ENCODE measurements around the gene THOC7.
A peak's percentile ranks its signal among the peaks of the same experiment; 100 is the strongest.

THOC7 gene

GRCh38 chr3:63869940-63870614 lies 6.5 kb upstream of the THOC7 start:
- H3K9me2 ChIP-seq (replicated peaks; ENCODE audit: insufficient read depth, low read length), result no peaks in the 10 kb centered on the region
- H3K4me2 ChIP-seq (ENCODE audit: low read depth, low read length), result no peak overlapping the region
- no peak overlapping the region for H3K27ac ChIP-seq (ENCODE audit: low read length)
- H2AFZ ChIP-seq (ENCODE audit: low read length), result no peak overlapping the region
- H3K79me2 ChIP-seq (ENCODE audit: low read length), result peaks cover 90% of the 10 kb centered on the region
- peaks cover 5% of the 10 kb centered on the region for H3K4me1 ChIP-seq (ENCODE audit: low read length)
- no peaks in the 10 kb centered on the region for H4K20me1 ChIP-seq (ENCODE audit: insufficient read depth, low read length)
- no peak for TF ChIP-seq EZH2phosphoT487 (IDR thresholded peaks at IDR 0.05; ENCODE audit: low read length)
- TF ChIP-seq CTCF (IDR thresholded peaks at IDR 0.05; ENCODE audit: low read length), result no peak
- no peak for TF ChIP-seq EZH2 (optimal IDR thresholded peaks at IDR 0.05; ENCODE audit: low read depth, low read length)
- no peaks in the 10 kb centered on the region for H3F3A ChIP-seq (ENCODE audit: insufficient read depth, low read length)
- DNase-seq, result no peak
- no peak overlapping the region for H3K4me3 ChIP-seq (ENCODE audit: low read length)
- H3K9me3 ChIP-seq (replicated peaks; ENCODE audit: insufficient read depth, low read length), result no peaks in the 10 kb centered on the region
- H3K36me3 ChIP-seq (replicated peaks; ENCODE audit: insufficient read depth, low read length), result no peaks in the 10 kb centered on the region
- no peaks in the 10 kb centered on the region for H3K27me3 ChIP-seq (replicated peaks; ENCODE audit: insufficient read depth, low read length)
- no peak overlapping the region for H3K9ac ChIP-seq (ENCODE audit: low read length)

DNA sequence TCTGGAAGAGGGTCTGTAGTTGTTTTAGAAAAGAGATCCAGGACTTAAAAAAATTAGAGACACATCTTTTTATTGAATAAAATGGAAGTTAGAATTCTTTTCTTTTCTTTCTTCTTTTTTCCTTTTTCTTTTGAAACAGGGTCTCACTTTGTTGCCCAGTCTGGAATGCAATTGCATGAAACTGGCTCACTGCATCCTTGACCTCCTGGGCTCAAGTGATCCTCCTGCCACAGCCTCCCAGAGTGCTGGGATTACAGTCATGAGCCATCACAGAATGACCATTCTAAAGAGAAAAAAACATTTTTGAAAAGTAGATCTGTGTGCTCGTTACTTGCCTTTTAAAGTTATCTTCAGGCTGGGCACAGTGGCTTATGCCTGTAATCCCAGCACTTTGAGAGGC lies 3.6 kb upstream of the THOC7 start:
- H3K36me3 ChIP-seq (replicated peaks; ENCODE audit: insufficient read depth, low read length), result no peaks in the 10 kb centered on the region
- H3K9me3 ChIP-seq (replicated peaks; ENCODE audit: insufficient read depth, low read length), result no peaks in the 10 kb centered on the region
- H3K4me3 ChIP-seq (ENCODE audit: low read length), result no peak overlapping the region
- no peaks in the 10 kb centered on the region for H3K9me2 ChIP-seq (replicated peaks; ENCODE audit: insufficient read depth, low read length)
- no peak overlapping the region for H3K4me2 ChIP-seq (ENCODE audit: low read depth, low read length)
- no peak overlapping the region for H2AFZ ChIP-seq (ENCODE audit: low read length)
- H4K20me1 ChIP-seq (ENCODE audit: insufficient read depth, low read length), result no peaks in the 10 kb centered on the region
- H3K27me3 ChIP-seq (replicated peaks; ENCODE audit: insufficient read depth, low read length), result no peaks in the 10 kb centered on the region
- no peaks in the 10 kb centered on the region for H3F3A ChIP-seq (ENCODE audit: insufficient read depth, low read length)
- H3K4me1 ChIP-seq (ENCODE audit: low read length), result peaks cover 15% of the 10 kb centered on the region
- H3K27ac ChIP-seq (ENCODE audit: low read length), result no peak overlapping the region
- peaks cover 86% of the 10 kb centered on the region for H3K79me2 ChIP-seq (ENCODE audit: low read length)
- TF ChIP-seq EZH2phosphoT487 (IDR thresholded peaks at IDR 0.05; ENCODE audit: low read length) (no peak), CTCF (IDR thresholded peaks at IDR 0.05; ENCODE audit: low read length) (no peak), EZH2 (optimal IDR thresholded peaks at IDR 0.05; ENCODE audit: low read depth, low read length) (no peak)
- H3K9ac ChIP-seq (ENCODE audit: low read length), result no peak overlapping the region
- no peak for DNase-seq

- H3K79me2 ChIP-seq (ENCODE audit: low read length), result peaks cover 87% of the 10 kb centered on the region
- peak overlapping the region; percentile 44; the same call in 1 of the 2 replicates for H3K27ac ChIP-seq (ENCODE audit: low read length)
Observed at GRCh38 chr3:63864965-63865327, 1.3 kb upstream of the THOC7 start.

More at GRCh38 chr3:63864965-63865327, 1.3 kb upstream of the THOC7 start:
- Histone ChIP-seq H3K4me1 (ENCODE audit: low read length) (peaks cover 13% of the 10 kb centered on the region), H3K27me3 (replicated peaks; ENCODE audit: insufficient read depth, low read length) (no peaks in the 10 kb centered on the region), H3K4me3 (ENCODE audit: low read length) (peak overlapping the region; percentile 59), H3K36me3 (replicated peaks; ENCODE audit: insufficient read depth, low read length) (no peaks in the 10 kb centered on the region), H3K9me3 (replicated peaks; ENCODE audit: insufficient read depth, low read length) (no peaks in the 10 kb centered on the region), H3K4me2 (ENCODE audit: low read depth, low read length) (peak overlapping the region; percentile 80), H4K20me1 (ENCODE audit: insufficient read depth, low read length) (no peaks in the 10 kb centered on the region), H3K9ac (ENCODE audit: low read length) (peak overlapping the region; percentile 88; the same call in 1 of the 2 replicates), H3F3A (ENCODE audit: insufficient read depth, low read length) (no peaks in the 10 kb centered on the region), H2AFZ (ENCODE audit: low read length) (peak overlapping the region; percentile 88; the same call in 1 of the 2 replicates), H3K9me2 (replicated peaks; ENCODE audit: insufficient read depth, low read length) (no peaks in the 10 kb centered on the region)
- TF ChIP-seq CTCF (IDR thresholded peaks at IDR 0.05; ENCODE audit: low read length) (no peak), EZH2phosphoT487 (IDR thresholded peaks at IDR 0.05; ENCODE audit: low read length) (no peak), EZH2 (optimal IDR thresholded peaks at IDR 0.05; ENCODE audit: low read depth, low read length) (no peak)
- no peak for DNase-seq

All from MM.1S (cell line).